ENCODE results near the gene PCCB. TPM values are rescaled to one million over a fixed set of nuclear protein-coding genes. Genes with fewer than 3 reads are reported as not detected.

Gene PCCB
- total and polyA plus RNA-seq, 2 of the 8 experiments (the other 6 are each of a cell fraction or from before 2014, with no cell fraction given), result 56.7 to 84.4 TPM

DNA sequence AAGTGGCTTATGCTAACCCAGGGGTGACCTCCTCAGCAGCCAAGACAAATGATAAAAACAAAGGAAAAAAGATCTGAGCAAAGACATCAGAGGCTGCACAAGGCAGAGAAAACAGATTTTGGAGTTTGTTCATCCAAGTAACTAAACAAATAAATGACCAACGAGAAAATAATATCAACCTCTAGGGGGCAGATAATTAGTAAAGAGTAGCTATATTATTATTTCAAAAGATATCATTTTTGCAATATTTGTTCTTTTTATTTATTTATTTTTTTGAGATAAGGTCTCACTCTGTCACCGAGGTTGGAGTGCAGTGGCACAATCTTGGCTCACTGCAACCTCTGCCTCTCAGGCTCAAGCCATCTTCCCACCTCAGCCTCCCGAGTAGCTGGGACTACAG, 101.8 kb downstream of the PCCB start:
- Histone ChIP-seq H4K20me1 (replicated peaks in 1 of 2; ENCODE audit: control insufficient read depth in 1 of 2, insufficient read depth in 2 of 2, low read length in 2 of 2) (no peaks in the 10 kb centered on the region), H3K23ac (ENCODE audit: insufficient read length) (no peak overlapping the region), H3K4me3 (ENCODE audit: extremely low read depth in 1 of 4, insufficient read depth in 2 of 4, low read depth in 3 of 4, low read length in 4 of 4) (no peak overlapping the region), H2BK20ac (ENCODE audit: low read length) (no peak overlapping the region), H3K4ac (replicated peaks; ENCODE audit: insufficient read length, low read depth, low read length) (no peak overlapping the region), H4K5ac (ENCODE audit: insufficient read length, low read depth, low read length) (no peak overlapping the region), H3K79me2 (ENCODE audit: control insufficient read depth in 1 of 2, insufficient read depth in 2 of 2, low read length in 2 of 2) (no peaks in the 10 kb centered on the region), H3K56ac (replicated peaks; ENCODE audit: insufficient read length, low read depth, low read length) (no peak overlapping the region), H4K91ac (replicated peaks; ENCODE audit: insufficient read length, low read length) (no peak overlapping the region), H3K14ac (ENCODE audit: insufficient read length) (no peak overlapping the region), H2BK15ac (ENCODE audit: low read length) (no peak overlapping the region), H2BK12ac (ENCODE audit: low read depth, low read length) (no peak overlapping the region), H2AFZ (ENCODE audit: low read length) (no peak overlapping the region), H2BK120ac (replicated peaks; ENCODE audit: low read depth, low read length) (no peak overlapping the region), H3K36me3 (ENCODE audit: control insufficient read depth in 2 of 4, insufficient read depth in 4 of 4, low read length in 3 of 4) (no peaks in the 10 kb centered on the region; a peak in 1 of 8 replicates), H3K27me3 (replicated peaks in 1 of 4; ENCODE audit: control insufficient read depth in 3 of 4, extremely low read depth in 1 of 4, insufficient read depth in 3 of 4, low read length in 3 of 4) (no peaks in the 10 kb centered on the region), H2AK5ac (ENCODE audit: low read depth, low read length) (no peak overlapping the region), H3K27ac (ENCODE audit: low read depth, low read length) (no peak overlapping the region), H4K8ac (ENCODE audit: extremely low read depth, insufficient read depth, low read length) (no peak overlapping the region), H3K4me1 (replicated peaks in 1 of 4; ENCODE audit: control insufficient read depth in 3 of 4, insufficient read depth in 4 of 4, low read length in 3 of 4) (no peaks in the 10 kb centered on the region), H2BK5ac (ENCODE audit: low read depth, low read length) (no peak overlapping the region), H3K4me2 (ENCODE audit: insufficient read depth in 1 of 2, low read depth in 2 of 2, low read length in 2 of 2) (no peak overlapping the region), H3K9ac (replicated peaks in 1 of 4; ENCODE audit: extremely low read depth in 1 of 4, low read depth in 3 of 4, low read length in 3 of 4) (no peak overlapping the region), H3K23me2 (ENCODE audit: low read depth, low read length) (no peaks in the 10 kb centered on the region), H3K79me1 (ENCODE audit: low read depth, low read length) (no peaks in the 10 kb centered on the region), H3K18ac (ENCODE audit: extremely low read depth, low read length) (no peak overlapping the region), H3K9me3 (ENCODE audit: insufficient read depth in 2 of 2, low read depth in 1 of 2, low read length in 1 of 2) (no peaks in the 10 kb centered on the region)
- ChIA-PET POLR2A (ENCODE audit: partially characterized antibody) (interaction anchor here (1.4 kb wide), 1 partner anchor 401 kb away, joined by 3 read pairs; no protein-coding TSS in a partner anchor), CTCF (ENCODE audit: partially characterized antibody) (interaction anchor here (0.7 to 3.5 kb wide), 19 partner anchors 8 to 748 kb away, joined by 3 to 23 read pairs (median 4); partner anchors contain the start of gene STAG1)
- DNase-seq (ENCODE audit: low read depth in 1 of 2, low spot score in 2 of 2), result no peak
- FAIRE-seq, result no peak
- 83% methylated on average over 3 of the region's 3 CpGs; no CpG with 5 or more reads in 1 of the 2 experiments for WGBS, 2 experiments (ENCODE audit: extremely low coverage in 1 of 2, insufficient coverage in 1 of 2, insufficient read length in 1 of 2, insufficient replicate concordance in 2 of 2, low coverage in 1 of 2, low lambda C conversion rate in 2 of 2, missing lambda C conversion rate in 1 of 2)
- TF ChIP-seq CHD2 (IDR thresholded peaks at IDR 0.05; ENCODE audit: low read length), result no peak
- no peak for TF ChIP-seq PHF8 (conservative IDR thresholded peaks at IDR 0.05; ENCODE audit: low read depth, low read length)
- TF ChIP-seq SAP30 (IDR thresholded peaks at IDR 0.05; ENCODE audit: insufficient read depth, insufficient replicate concordance, low read length), result no peak
- no peak for TF ChIP-seq ZNF274 (IDR thresholded peaks at IDR 0.05; ENCODE audit: borderline replicate concordance, extremely low read depth, low read length)
- no peak for TF ChIP-seq GTF2F1 (IDR thresholded peaks at IDR 0.05; ENCODE audit: borderline replicate concordance, low read depth, low read length)
- no peak for TF ChIP-seq SIX5 (IDR thresholded peaks at IDR 0.05; ENCODE audit: low read depth, low read length)
- no peak for TF ChIP-seq EGR1 (IDR thresholded peaks at IDR 0.05; ENCODE audit: borderline replicate concordance, low read depth, low read length)
- TF ChIP-seq CTBP2 (IDR thresholded peaks at IDR 0.05; ENCODE audit: borderline replicate concordance, insufficient read depth, insufficient read length, low read length), result no peak
- no peak for TF ChIP-seq BCL11A (IDR thresholded peaks at IDR 0.05; ENCODE audit: low read depth in 2 of 2, low read length in 2 of 2)
- TF ChIP-seq JUN (IDR thresholded peaks at IDR 0.05; ENCODE audit: low read depth, low read length), result no peak
- TF ChIP-seq SP2 (IDR thresholded peaks at IDR 0.05; ENCODE audit: low read length), result no peak
- TF ChIP-seq, protein P1, sequence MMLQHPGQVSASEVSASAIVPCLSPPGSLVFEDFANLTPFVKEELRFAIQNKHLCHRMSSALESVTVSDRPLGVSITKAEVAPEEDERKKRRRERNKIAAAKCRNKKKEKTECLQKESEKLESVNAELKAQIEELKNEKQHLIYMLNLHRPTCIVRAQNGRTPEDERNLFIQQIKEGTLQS (IDR thresholded peaks at IDR 0.05; ENCODE audit: insufficient read depth, low read depth, low read length), result no peak
- TF ChIP-seq HDAC2 (IDR thresholded peaks at IDR 0.05; ENCODE audit: borderline replicate concordance in 1 of 2, low read depth in 2 of 2, low read length in 2 of 2), result no peak
